Islet of Langerhans (tissue), 1 donor: ENCODE results near the gene ZNF695.

ENCODE experiments used
- FAIRE-seq: peaks from one replicate; lab custom pipeline; 2011; peaks lifted over from hg19 to GRCh38; lab: Jason Lieb, UNC

Gene ZNF695

GRCh38 chr1:246954126-246954525 is 53.7 kb downstream of the ZNF695 start:
- FAIRE-seq: no peak

GRCh38 chr1:246951413-246951812 is 56.4 kb downstream of the ZNF695 start:
- FAIRE-seq: no peak

- no peak for FAIRE-seq
These were observed 57.9 kb downstream of the ZNF695 start for GRCh38 chr1:246949956-246950355.

GRCh38 chr1:246947255-246947654 is 60.6 kb downstream of the ZNF695 start:
- no peak for FAIRE-seq

- no peak for FAIRE-seq
These were observed 61.5 kb downstream of the ZNF695 start for GRCh38 chr1:246946366-246946765.
